ENCODE measurements around the gene ZNFX1.

DNA sequence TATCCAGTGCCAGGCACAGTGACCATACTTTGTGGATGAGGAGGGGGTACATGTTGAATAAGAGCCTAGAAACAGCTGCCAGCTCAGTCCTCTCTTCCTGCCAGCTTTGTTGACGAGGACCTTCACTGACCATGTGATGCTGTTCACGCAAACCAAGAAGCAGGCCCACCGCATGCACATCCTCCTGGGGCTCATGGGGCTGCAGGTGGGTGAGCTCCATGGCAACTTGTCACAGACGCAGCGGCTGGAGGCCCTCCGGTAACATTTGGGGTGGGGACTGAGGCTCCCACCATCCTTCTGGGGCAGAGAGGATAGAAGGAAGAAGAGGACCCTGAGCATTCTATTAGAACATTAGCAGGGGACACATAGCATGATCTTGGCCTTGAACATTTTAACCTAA lies 43.0 kb downstream of the ZNFX1 start:
- TF ChIP-seq, protein P1, sequence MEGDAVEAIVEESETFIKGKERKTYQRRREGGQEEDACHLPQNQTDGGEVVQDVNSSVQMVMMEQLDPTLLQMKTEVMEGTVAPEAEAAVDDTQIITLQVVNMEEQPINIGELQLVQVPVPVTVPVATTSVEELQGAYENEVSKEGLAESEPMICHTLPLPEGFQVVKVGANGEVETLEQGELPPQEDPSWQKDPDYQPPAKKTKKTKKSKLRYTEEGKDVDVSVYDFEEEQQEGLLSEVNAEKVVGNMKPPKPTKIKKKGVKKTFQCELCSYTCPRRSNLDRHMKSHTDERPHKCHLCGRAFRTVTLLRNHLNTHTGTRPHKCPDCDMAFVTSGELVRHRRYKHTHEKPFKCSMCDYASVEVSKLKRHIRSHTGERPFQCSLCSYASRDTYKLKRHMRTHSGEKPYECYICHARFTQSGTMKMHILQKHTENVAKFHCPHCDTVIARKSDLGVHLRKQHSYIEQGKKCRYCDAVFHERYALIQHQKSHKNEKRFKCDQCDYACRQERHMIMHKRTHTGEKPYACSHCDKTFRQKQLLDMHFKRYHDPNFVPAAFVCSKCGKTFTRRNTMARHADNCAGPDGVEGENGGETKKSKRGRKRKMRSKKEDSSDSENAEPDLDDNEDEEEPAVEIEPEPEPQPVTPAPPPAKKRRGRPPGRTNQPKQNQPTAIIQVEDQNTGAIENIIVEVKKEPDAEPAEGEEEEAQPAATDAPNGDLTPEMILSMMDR (IDR thresholded peaks at IDR 0.05; ENCODE audit: insufficient read depth, low read depth, low read length): no peak
- TF ChIP-seq EZH2 (IDR thresholded peaks at IDR 0.05; ENCODE audit: insufficient read depth, low read length): no peak

Data from astrocyte (in vitro differentiated cells and primary cell).